Measurements from ENCODE around the gene PACSIN2.
"Not testable (repeated sequence)": the region's sequence is repeated elsewhere in the genome, so short reads cannot be mapped to it uniquely, and the experiment has no call there.

Gene PACSIN2

DNA sequence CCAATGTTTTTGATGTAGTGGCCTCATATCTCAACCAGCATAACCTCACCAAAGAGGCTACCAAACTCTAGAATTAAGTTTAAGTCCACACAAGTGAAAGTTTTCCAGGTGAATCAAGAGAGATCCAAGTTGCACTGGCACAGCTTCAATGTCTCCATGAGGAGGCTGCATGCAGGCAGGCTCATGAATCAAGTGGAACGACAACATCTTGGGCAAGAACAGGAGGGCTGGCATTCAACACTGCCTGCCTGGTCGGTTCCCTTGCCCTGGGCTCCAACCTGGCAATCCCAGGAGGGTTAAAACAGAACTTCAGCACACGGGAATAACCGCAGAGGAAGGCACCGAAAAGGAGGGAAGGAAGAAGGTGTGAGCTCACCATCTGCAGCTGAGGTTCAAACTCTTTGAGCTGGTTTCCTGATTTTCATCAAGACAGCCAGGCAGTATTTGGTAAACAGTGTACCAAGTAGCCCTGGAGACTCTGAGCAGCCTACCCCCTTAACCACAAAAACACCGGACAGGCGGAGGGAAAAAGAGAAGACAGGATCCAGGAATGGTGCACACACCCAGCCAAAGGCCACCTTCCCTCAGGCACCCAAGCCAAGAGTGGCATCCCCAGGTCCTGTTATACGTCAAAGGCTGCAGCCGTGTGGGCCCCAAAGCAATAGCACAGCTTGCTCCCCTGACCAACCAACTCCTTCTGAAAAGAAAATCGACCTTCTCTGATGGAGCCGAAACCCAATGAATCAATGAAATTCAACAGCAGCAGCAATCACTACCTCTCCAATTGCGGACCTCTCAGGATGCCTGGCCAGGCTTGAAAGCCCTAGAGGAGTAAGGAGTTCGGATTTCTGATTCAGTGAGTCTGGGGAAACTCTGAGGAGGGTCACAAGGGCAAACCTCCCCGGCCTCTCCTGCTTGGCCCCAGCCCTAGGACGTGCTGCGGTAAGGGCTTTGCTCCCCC, 1.3 kb downstream of the PACSIN2 start:
- no peak for DNase-seq (ENCODE audit: insufficient read length, low spot score)
- no peak for FAIRE-seq

GRCh38 chr22:43012390-43012789, 2.6 kb downstream of the PACSIN2 start:
- FAIRE-seq (no peak), DNase-seq (ENCODE audit: insufficient read length, low spot score) (no peak)

GRCh38 chr22:43011079-43011478, 3.9 kb downstream of the PACSIN2 start:
- FAIRE-seq (no peak), DNase-seq (ENCODE audit: insufficient read length, low spot score) (no peak)

DNA sequence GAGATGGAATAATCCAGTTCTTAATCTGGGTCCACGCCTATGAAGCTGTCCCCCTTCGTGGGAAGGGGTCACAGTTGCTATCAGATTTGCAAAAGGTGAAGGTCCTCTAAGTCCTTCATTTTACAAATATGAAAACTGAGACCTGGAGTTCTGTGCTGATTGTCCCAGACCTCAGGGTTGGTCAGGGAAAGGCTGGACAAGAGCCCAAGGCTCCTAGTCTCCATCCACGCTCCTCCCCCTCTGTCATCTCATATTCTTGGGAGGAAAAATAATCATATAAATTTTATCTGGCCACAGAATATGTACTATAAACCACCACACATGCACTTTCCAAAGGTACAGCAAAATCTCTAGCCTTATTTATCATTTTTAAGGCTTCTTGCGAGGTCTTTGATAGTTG, 5.5 kb downstream of the PACSIN2 start:
- DNase-seq (ENCODE audit: insufficient read length, low spot score), result no peak
- no peak for FAIRE-seq

GRCh38 chr22:43008921-43009320, 6.0 kb downstream of the PACSIN2 start:
- DNase-seq (ENCODE audit: insufficient read length, low spot score), result no peak

GRCh38 chr22:43008509-43008908, 6.4 kb downstream of the PACSIN2 start:
- no peak for FAIRE-seq
- DNase-seq (ENCODE audit: insufficient read length, low spot score), result no peak

More at GRCh38 chr22:43008921-43009320, 6.0 kb downstream of the PACSIN2 start:
- FAIRE-seq, result no peak

DNA sequence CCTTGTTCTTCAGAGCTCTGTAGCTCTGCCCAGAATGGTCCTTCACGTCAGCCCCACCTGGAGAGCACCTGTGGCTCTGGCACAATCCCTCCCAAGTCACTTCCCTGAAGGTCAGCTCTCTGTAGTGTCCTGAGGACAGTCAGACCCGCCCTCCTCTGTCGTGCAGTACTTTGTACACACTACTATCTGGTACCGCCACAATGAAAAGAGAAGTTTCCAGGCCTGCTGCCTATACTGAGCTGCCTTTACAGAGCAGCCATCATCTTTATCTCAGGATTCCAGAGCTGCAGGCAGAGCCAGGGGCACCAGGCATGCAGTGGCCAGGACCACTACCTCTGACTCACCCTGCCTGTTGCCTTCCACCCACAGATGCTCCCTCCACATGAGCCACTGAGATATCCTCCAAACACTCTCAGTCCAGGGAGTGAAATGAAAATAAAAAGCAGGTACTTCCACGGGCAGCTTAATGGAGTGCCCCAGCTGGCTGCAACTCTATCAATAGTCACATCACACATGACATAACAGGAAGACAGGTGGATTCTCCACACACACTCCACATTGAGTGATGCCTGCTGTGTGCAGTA, 7.3 kb downstream of the PACSIN2 start:
- DNase-seq (ENCODE audit: insufficient read length, low spot score) (peak; percentile 65), FAIRE-seq (peak; percentile 83)

DNA sequence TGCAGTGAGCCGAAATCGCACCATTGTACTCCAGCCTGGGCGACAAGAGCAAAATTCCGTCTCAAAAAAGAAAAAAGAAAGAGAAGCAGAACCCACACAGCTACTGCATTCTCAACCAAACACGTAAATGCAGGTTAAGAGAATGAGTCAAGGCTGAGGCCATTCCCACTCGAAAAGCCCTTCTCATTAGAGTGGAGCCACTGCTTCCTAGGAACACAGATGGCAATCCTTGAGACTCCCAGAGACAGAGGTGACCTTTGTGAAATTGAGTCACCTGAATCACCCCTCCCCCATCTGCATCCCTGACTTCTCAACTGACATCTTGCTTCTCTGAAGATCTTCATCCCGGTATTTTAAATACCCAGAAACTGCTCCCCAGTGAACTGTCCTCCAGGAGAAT, 8.2 kb downstream of the PACSIN2 start:
- no peak for DNase-seq (ENCODE audit: insufficient read length, low spot score)

DNA sequence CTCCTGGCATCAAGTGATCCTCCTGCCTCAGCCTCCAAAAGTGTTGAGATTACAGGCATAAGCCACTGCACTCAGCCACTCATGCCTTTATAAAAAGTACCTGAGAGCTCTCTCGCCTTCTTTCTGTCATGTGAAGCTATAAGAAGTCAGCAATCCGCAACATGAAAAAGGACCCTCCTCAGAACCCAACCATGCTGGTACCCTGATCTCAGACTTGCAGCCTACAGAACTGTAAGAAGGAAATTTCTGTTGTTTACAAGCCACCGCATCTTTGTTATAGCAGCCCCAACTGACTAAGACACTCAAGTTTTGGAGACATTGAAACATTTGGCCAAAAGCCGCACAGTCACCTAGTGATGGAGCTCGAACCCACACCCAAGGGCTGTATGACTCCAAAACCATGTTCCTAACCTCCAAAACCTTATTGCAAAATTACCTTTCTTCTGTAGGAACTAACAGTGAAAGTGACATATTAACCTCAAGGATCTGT, 8.9 kb downstream of the PACSIN2 start:
- no peak for FAIRE-seq
- no peak for DNase-seq (ENCODE audit: insufficient read length, low spot score)

More for the DNA sequence above, 8.2 kb downstream of the PACSIN2 start:
- FAIRE-seq, result no peak

GRCh38 chr22:43005106-43005505, 9.8 kb downstream of the PACSIN2 start:
- DNase-seq (ENCODE audit: insufficient read length, low spot score) (no peak), FAIRE-seq (no peak)

GRCh38 chr22:43004362-43005035, 10.4 kb downstream of the PACSIN2 start:
- no peak for FAIRE-seq

GRCh38 chr22:43002202-43002586, 12.8 kb downstream of the PACSIN2 start:
- FAIRE-seq (no peak), DNase-seq (ENCODE audit: insufficient read length, low spot score) (no peak)

More at GRCh38 chr22:43004362-43005035, 10.4 kb downstream of the PACSIN2 start:
- DNase-seq (ENCODE audit: insufficient read length, low spot score), result no peak

GRCh38 chr22:43001271-43002201, 13.4 kb downstream of the PACSIN2 start:
- no peak for FAIRE-seq
- no peak for DNase-seq (ENCODE audit: insufficient read length, low spot score)

- DNase-seq (ENCODE audit: insufficient read length, low spot score) (no peak), FAIRE-seq (no peak)
Observed at GRCh38 chr22:43000441-43001175, 14.3 kb downstream of the PACSIN2 start.

GRCh38 chr22:42997582-42998090, 17.3 kb downstream of the PACSIN2 start:
- no peak for FAIRE-seq
- no peak for DNase-seq (ENCODE audit: insufficient read length, low spot score)

DNA sequence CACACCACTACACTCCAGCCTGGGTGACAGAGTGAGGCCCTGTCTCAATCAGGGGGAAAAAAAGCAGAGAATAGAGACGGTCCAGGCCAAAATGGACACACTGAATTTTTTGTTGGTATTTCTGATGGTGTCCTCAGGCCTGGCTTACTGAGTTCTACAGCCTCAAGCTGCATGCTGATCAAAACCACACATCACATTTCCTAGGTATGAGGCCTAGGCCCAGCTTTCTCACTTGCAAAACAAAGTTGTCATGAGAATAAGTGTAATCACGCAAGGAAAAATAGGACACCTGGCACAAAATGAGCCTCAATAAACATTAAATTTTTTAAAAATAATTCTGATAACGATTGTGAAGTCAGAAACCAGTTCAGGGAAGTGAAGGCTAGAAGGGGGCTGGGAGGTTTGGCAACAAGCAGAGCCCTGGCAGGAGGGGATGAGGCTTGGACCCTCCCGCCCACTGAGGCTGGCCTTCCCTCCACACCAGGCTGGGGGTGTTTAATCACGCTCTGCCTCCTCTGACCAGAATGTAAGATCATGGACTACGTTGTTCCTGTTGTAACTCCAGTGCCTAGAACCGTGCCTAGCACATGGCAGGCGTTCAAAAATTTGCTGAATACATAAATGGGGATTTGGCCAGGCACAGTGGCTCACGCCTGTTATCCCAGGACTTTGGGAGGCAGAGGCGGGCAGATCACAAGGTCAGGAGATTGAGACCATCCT, 18.1 kb downstream of the PACSIN2 start:
- FAIRE-seq (no peak), DNase-seq (ENCODE audit: insufficient read length, low spot score) (no peak)

DNA sequence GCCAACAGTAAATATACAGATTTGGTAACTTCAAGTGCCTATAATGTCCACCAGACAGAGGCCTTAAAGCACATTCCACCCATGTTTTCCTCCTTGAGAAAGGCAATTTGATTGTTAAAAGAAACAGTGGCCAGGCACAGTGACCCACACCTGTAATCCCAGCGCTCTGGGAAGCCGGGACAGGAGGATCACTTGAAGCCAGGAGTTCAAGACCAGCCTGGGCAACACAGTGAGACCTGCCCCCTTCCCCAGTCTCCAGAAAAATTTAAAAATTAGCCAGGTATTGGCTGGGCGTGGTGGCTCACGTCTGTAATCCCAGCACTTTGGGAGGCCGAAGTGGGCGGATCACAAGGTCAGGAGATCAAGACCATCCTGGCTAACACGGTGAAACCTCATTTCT, 19.3 kb downstream of the PACSIN2 start:
- FAIRE-seq; DNase-seq (ENCODE audit: insufficient read length, low spot score): not testable (repeated sequence)

DNA sequence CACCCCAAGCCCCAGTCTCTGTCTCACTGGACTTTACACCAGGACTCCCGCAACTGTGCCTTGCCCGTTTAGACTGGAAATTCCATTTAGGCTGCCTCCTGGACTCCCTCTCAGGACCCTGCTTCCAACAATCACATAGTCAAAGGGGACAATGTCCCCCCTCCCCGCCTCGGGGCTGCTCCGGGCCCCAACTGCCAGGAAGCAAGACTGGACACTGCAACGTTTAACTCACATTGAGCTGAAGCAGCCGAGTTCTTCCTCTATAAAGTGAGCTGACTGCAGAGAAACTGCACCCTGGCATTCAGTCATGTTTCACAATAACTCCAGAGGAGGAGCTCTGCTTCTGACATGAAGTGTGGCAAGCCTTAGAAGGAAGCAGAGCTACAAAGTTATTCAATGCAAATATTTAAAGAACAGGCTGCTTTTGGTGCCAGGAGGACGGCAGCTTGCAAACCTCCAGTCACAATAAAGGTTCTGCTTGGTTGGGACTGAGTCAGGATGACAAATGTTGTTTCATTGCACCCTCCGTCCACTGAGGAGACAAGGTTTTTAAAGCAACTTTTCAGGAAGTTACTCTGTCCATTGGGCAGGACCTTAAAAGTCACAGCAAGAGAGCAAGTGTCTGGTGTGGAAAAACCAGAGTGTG, 19.9 kb downstream of the PACSIN2 start:
- no peak for DNase-seq (ENCODE audit: insufficient read length, low spot score)
- no peak for FAIRE-seq

Data from HTR-8/SVneo (cell line).